ENCODE results near the gene YPEL1. TPM values are rescaled to one million over a fixed set of nuclear protein-coding genes. Genes with fewer than 3 reads are reported as not detected.

Gene YPEL1
- total RNA-seq (10 to 100 TPM in 2 of 5 donors, 1 to 10 TPM in 3; 8.2 to 12.6 (median 9.9) TPM), total RNA-seq (0.16 to 32.9 (median 9.9) reads per million in 29 experiments)
- total RNA-seq (2013), result 16.3 TPM

DNA sequence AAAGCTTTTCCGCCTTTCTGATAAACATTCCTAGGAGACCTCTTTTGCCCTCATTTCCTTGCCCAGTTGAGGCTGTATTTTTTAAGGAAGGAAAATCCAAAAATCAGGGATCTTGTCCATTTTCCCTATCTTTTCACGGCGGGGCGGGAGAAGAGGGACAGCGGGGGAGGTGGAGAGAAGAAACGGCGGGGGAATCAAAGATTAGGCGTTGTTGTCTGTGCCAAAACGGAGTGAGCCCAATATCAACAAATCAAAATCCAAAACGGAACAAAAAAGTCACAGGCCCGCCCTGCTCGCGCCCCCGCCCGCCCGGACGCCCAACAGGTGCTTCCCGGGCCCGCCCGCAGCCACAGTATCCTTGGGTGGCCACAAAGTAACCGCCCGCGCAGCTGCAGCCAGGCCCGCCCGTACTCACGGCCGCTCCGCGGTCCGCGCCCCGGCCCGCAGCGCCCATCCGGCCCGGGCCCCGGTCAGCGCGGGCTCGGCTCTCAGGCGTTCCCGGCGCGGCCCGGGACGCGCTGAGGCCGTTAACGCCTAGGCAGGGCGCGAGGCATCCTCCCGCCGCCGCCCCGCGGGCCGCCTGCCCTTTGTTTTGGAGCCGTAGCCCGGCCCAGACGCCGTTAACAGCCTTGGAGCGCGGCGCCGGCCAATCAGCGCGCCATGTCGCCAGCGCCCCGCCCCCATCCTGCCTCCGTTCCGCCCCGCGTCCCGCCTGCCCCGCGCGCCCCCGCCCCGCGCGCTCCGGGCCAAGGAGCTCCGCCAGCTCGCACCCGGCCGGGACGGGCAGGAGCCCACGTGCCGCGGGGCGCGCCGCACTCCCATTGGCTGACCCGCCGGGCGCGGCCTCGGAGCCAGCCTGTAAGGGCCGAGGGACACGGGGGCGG lies at the start of gene YPEL1:
Gene YPEL1 (minus strand): TSS at position 595 of the 884 bp plus-strand sequence. CDS start 25,050 bp downstream, outside the sequence.
- ChIA-PET CTCF (interaction anchor here (0.6 to 1.4 kb wide), 5 partner anchors 16 to 106 kb away, joined by 3 to 7 read pairs (median 3); no protein-coding TSS in a partner anchor), POLR2A (interaction anchor here (0.5 to 0.7 kb wide), 4 partner anchors 26 to 1288 kb away, joined by 3 to 7 read pairs (median 4); no protein-coding TSS in a partner anchor)
- ATAC-seq (replicated peaks in 1 of 4), result peak; percentile 93 to 95 (median 94)
- no peaks in the 10 kb centered on the region for H3K27me3 ChIP-seq (replicated peaks in 1 of 2; ENCODE audit: control insufficient read depth in 2 of 2, extremely low read depth in 1 of 2, insufficient read depth in 2 of 2, low read length in 1 of 2)
- peaks cover 5 to 18% of the 10 kb centered on the region in 2 experiments for H3K4me1 ChIP-seq (ENCODE audit: control insufficient read depth in 1 of 2, extremely low read depth in 1 of 2, insufficient read depth in 2 of 2, low read length in 2 of 2)
- Mint-ChIP-seq H3K9me3 (no peaks in the 10 kb centered on the region), H3K36me3 (no peaks in the 10 kb centered on the region), H3K27ac (peak within 1 kb of the TSS; percentile 89 to 90), H3K4me3 (peak within 1 kb of the TSS; percentile 89 to 93 (median 92)), H3K27me3 (no peaks in the 10 kb centered on the region), H3K4me1 (peaks cover 18 to 33% (median 21%) of the 10 kb centered on the region in 3 donors)
- H3K36me3 ChIP-seq (ENCODE audit: control insufficient read depth in 2 of 2, extremely low read depth in 1 of 2, insufficient read depth in 1 of 2, low read length in 1 of 2), result no peaks in the 10 kb centered on the region
- H3K9me3 ChIP-seq, result no peaks in the 10 kb centered on the region
- under 1% methylated on average over 93 of the region's 102 CpGs for WGBS (ENCODE audit: insufficient coverage)
- peak; percentile 85 to 98 (median 94) for DNase-seq
- H3K27ac ChIP-seq (ENCODE audit: low read length), result peak within 1 kb of the TSS; percentile 74
- peak within 1 kb of the TSS; percentile 60 to 64 for H3K4me3 ChIP-seq (ENCODE audit: control insufficient read depth in 1 of 2, extremely low read depth in 1 of 2, low read length in 1 of 2)

- Mint-ChIP-seq H3K36me3 (peaks cover 40% of the 10 kb centered on the region), H3K4me3 (no peak overlapping the region), H3K9me3 (no peaks in the 10 kb centered on the region), H3K27ac (peak overlapping the region in 1 of 2 donors; percentile 59), H3K4me1 (peaks cover 0 to 14% (median 12%) of the 10 kb centered on the region in 3 donors), H3K27me3 (no peaks in the 10 kb centered on the region)
- H3K27ac ChIP-seq (ENCODE audit: low read length), result no peak overlapping the region
- H3K4me1 ChIP-seq (ENCODE audit: control insufficient read depth in 1 of 2, extremely low read depth in 1 of 2, insufficient read depth in 2 of 2, low read length in 2 of 2), result peaks cover 0 to 8% of the 10 kb centered on the region in 2 experiments
- ChIA-PET CTCF (interaction anchor here in 1 of 2 donors (1.2 kb wide), 1 partner anchor 9 kb away, joined by 4 read pairs; no protein-coding TSS in a partner anchor), POLR2A (interaction anchor here in 1 of 2 donors (0.7 kb wide), 1 partner anchor 10 kb away, joined by 4 read pairs; no protein-coding TSS in a partner anchor)
- no peaks in the 10 kb centered on the region for H3K27me3 ChIP-seq (replicated peaks in 1 of 2; ENCODE audit: control insufficient read depth in 2 of 2, extremely low read depth in 1 of 2, insufficient read depth in 2 of 2, low read length in 1 of 2)
- WGBS (ENCODE audit: insufficient coverage), result no CpG with 5 or more reads among the region's 2 CpGs
- DNase-seq, result peak in 5 of 35 experiments; percentile 6 to 51 (median 27)
- peaks cover 12 to 26% of the 10 kb centered on the region in 2 donors for H3K36me3 ChIP-seq (ENCODE audit: control insufficient read depth in 2 of 2, extremely low read depth in 1 of 2, insufficient read depth in 1 of 2, low read length in 1 of 2)
- ATAC-seq (replicated peaks in 1 of 4), result peak in 2 of 4 experiments; percentile 29 to 36
- no peaks in the 10 kb centered on the region for H3K9me3 ChIP-seq
- H3K4me3 ChIP-seq (ENCODE audit: control insufficient read depth in 1 of 2, extremely low read depth in 1 of 2, low read length in 1 of 2), result no peak overlapping the region
Measured at GRCh38 chr22:21780259-21780658, 44.7 kb upstream of the YPEL1 start.

GRCh38 chr22:21779444-21779843 lies 43.9 kb upstream of the YPEL1 start:
- H3K27ac ChIP-seq (ENCODE audit: low read length), result no peak overlapping the region
- Mint-ChIP-seq H3K27me3 (no peaks in the 10 kb centered on the region), H3K27ac (no peak overlapping the region), H3K36me3 (peaks cover 37% of the 10 kb centered on the region), H3K4me3 (no peak overlapping the region), H3K4me1 (peaks cover 0 to 14% (median 10%) of the 10 kb centered on the region in 3 donors), H3K9me3 (no peaks in the 10 kb centered on the region)
- ATAC-seq (replicated peaks in 1 of 4) (no peak), DNase-seq (no peak)
- no peaks in the 10 kb centered on the region for H3K27me3 ChIP-seq (replicated peaks in 1 of 2; ENCODE audit: control insufficient read depth in 2 of 2, extremely low read depth in 1 of 2, insufficient read depth in 2 of 2, low read length in 1 of 2)
- ChIA-PET POLR2A (no interaction called here), CTCF (interaction anchor here in 1 of 2 donors (1.2 kb wide), 1 partner anchor 8 kb away, joined by 4 read pairs; no protein-coding TSS in a partner anchor)
- no peak overlapping the region for H3K4me3 ChIP-seq (ENCODE audit: control insufficient read depth in 1 of 2, extremely low read depth in 1 of 2, low read length in 1 of 2)
- H3K36me3 ChIP-seq (ENCODE audit: control insufficient read depth in 2 of 2, extremely low read depth in 1 of 2, insufficient read depth in 1 of 2, low read length in 1 of 2), result peaks cover 12 to 19% of the 10 kb centered on the region in 2 donors
- WGBS (ENCODE audit: insufficient coverage), result no CpG with 5 or more reads among the region's 2 CpGs
- peaks cover 0 to 8% of the 10 kb centered on the region in 2 experiments for H3K4me1 ChIP-seq (ENCODE audit: control insufficient read depth in 1 of 2, extremely low read depth in 1 of 2, insufficient read depth in 2 of 2, low read length in 2 of 2)
- H3K9me3 ChIP-seq, result no peaks in the 10 kb centered on the region

DNA sequence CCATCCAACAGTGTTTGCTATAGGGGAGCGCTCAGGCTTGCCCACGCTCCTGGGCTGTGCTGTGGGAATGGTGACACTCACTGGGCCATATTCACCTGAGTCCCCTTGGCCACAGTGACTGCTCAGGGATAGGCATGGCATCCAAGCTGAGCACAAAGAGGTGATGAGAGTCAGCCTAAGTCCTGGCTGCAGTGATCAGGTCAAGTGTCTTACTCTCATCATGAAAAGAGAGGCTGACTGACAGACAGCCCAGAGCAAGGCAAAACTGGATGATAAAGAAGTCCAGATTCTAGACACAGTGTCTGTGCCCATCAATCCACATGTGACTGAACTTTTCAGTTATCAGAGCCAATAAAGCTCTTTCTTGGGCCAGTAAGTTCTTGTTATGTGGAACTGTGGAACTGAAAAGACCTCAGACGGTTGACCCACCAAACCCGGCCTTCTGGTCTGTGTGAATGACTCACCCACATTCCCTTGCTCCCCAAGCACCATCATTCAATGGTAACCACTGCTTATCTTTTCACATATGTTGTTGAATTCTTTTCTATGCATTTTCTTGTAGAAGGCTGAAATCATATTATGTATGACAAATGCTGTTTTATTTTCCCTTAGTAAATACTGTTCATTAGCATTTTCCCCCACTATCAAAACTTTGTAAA lies 43.2 kb upstream of the YPEL1 start:
- CTCF ChIA-PET, result no interaction called here
- POLR2A ChIA-PET, result no interaction called here
- Mint-ChIP-seq H3K36me3 (peaks cover 35% of the 10 kb centered on the region), H3K4me1 (peaks cover 0 to 16% (median 10%) of the 10 kb centered on the region in 3 donors), H3K27ac (no peak overlapping the region), H3K9me3 (no peaks in the 10 kb centered on the region), H3K27me3 (no peaks in the 10 kb centered on the region), H3K4me3 (no peak overlapping the region)
- ATAC-seq (replicated peaks in 1 of 4) (no peak), DNase-seq (no peak)
- Histone ChIP-seq H3K4me3 (ENCODE audit: control insufficient read depth in 1 of 2, extremely low read depth in 1 of 2, low read length in 1 of 2) (no peak overlapping the region), H3K9me3 (no peaks in the 10 kb centered on the region), H3K36me3 (ENCODE audit: control insufficient read depth in 2 of 2, extremely low read depth in 1 of 2, insufficient read depth in 1 of 2, low read length in 1 of 2) (peaks cover 12 to 19% of the 10 kb centered on the region in 2 donors), H3K27ac (ENCODE audit: low read length) (no peak overlapping the region), H3K27me3 (replicated peaks in 1 of 2; ENCODE audit: control insufficient read depth in 2 of 2, extremely low read depth in 1 of 2, insufficient read depth in 2 of 2, low read length in 1 of 2) (no peaks in the 10 kb centered on the region), H3K4me1 (ENCODE audit: control insufficient read depth in 1 of 2, extremely low read depth in 1 of 2, insufficient read depth in 2 of 2, low read length in 2 of 2) (peaks cover 0 to 8% of the 10 kb centered on the region in 2 experiments)
- 100% methylated on average over 2 of the region's 4 CpGs for WGBS (ENCODE audit: insufficient coverage)

- H3K4me3 ChIP-seq (ENCODE audit: control insufficient read depth in 1 of 2, extremely low read depth in 1 of 2, low read length in 1 of 2), result peak overlapping the region in 1 of 2 donors; percentile 1
Measured at GRCh38 chr22:21771631-21771976, 36.0 kb upstream of the YPEL1 start.

More at GRCh38 chr22:21771631-21771976, 36.0 kb upstream of the YPEL1 start:
- DNase-seq (no peak), ATAC-seq (replicated peaks in 1 of 4) (no peak)
- WGBS (ENCODE audit: insufficient coverage), result 100% methylated on average over 2 of the region's 4 CpGs
- H3K27me3 Mint-ChIP-seq, result no peaks in the 10 kb centered on the region
- CTCF ChIA-PET, result interaction anchor here in 1 of 2 donors (1.0 to 1.2 kb wide), 2 partner anchors 8 kb away, joined by 3 to 4 read pairs; no protein-coding TSS in a partner anchor
- Histone ChIP-seq H3K9me3 (no peaks in the 10 kb centered on the region), H3K36me3 (ENCODE audit: control insufficient read depth in 2 of 2, extremely low read depth in 1 of 2, insufficient read depth in 1 of 2, low read length in 1 of 2) (peaks cover 16 to 52% of the 10 kb centered on the region in 2 donors), H3K4me1 (ENCODE audit: control insufficient read depth in 1 of 2, extremely low read depth in 1 of 2, insufficient read depth in 2 of 2, low read length in 2 of 2) (peaks cover 0 to 34% of the 10 kb centered on the region in 2 experiments), H3K27me3 (replicated peaks in 1 of 2; ENCODE audit: control insufficient read depth in 2 of 2, extremely low read depth in 1 of 2, insufficient read depth in 2 of 2, low read length in 1 of 2) (no peaks in the 10 kb centered on the region), H3K27ac (ENCODE audit: low read length) (no peak overlapping the region)
- peak overlapping the region in 1 of 3 donors; percentile 24 for H3K4me3 Mint-ChIP-seq
- no peak overlapping the region for H3K27ac Mint-ChIP-seq
- H3K9me3 Mint-ChIP-seq, result no peaks in the 10 kb centered on the region
- peaks cover 43% of the 10 kb centered on the region for H3K36me3 Mint-ChIP-seq
- POLR2A ChIA-PET, result interaction anchor here in 1 of 2 donors (0.6 kb wide), 1 partner anchor 843 kb away, joined by 3 read pairs; no protein-coding TSS in a partner anchor
- H3K4me1 Mint-ChIP-seq, result peaks cover 24 to 38% (median 31%) of the 10 kb centered on the region in 3 donors

All from T-cell (primary cell).